Spleen (tissue), 7 donors: Measurements from ENCODE around the gene CCDC141.

Experiments used
- CTCF ChIP-seq, 11 experiments: fragments of 200-600 bp in 7 of 11; fragments of 450-650 bp in 4 of 11; sonication (generic) in 4 of 11; IDR thresholded peaks in 8 of 11; conservative IDR thresholded peaks in 3 of 11; 1 replicate in 7 of 11; 2 replicates in 4 of 11; pipeline versions ENCODE4 v1.4.0 to v1.8.0; 2016 to 2021; ENCODE audit warnings: antibody characterized with exemption in 11 of 11, inconsistent platforms in 4 of 11, mild to moderate bottlenecking in 1 of 11
- POLR2A ChIP-seq, 3 donors: fragments of 450-650 bp; IDR thresholded peaks; one replicate each; pipeline ENCODE4 v1.5.1; 2017; ENCODE audit warnings: antibody characterized with exemption in 3 of 3, mild to moderate bottlenecking in 1 of 3
- POLR2AphosphoS5 ChIP-seq, 3 donors: sonication (generic); formaldehyde crosslinking; IDR thresholded peaks; one replicate each; pipeline ENCODE4 v1.5.1; 2017; ENCODE audit warnings: antibody characterized with exemption in 3 of 3
- donor health status: DM: no; HTN: no; CAD: no; lungs with moderate emphysema.
- donor health status: DM: no; HTN: no; CAD: no.
- donor health status: DM: no; HTN: no; CAD: no.

DNA sequence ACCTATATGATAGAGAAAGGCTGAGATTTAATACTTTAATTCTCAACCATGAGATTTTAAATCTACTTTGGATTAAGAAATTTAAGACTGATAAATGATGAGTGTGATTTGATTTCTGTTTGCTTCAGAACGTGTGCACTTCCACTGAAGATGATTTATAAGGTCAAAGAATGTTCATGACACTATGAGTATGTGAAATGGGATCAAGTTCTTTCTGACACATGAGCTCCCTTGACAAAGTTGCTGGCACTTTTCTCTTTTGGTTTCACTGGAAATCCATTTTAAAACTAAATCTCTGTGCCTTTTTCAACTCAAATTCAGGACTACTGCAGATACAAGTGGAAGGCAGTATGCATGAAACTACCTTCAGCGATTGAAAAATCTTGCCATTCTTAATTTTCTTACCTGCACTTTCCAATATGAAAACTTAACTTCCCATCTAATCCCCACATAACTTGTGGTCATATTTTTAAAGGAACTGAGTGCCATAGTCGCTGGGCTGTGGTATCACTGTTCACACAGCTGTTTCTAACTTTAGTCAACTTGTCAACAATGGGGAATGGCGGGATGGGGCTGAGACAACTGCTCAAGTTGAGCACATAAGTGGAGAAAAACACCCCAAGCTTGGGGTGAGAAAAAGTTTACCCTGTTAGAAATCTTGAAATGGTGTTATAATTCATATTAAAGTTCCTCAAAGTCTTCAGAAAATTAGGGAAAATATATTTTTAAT lies 190.9 kb downstream of the CCDC141 start:
- no peak for TF ChIP-seq CTCF (IDR thresholded peaks at IDR 0.05 in 8 of 11, conservative IDR thresholded peaks at IDR 0.05 in 3 of 11)
- no peak for TF ChIP-seq POLR2A (IDR thresholded peaks at IDR 0.05)
- no peak for TF ChIP-seq POLR2AphosphoS5 (IDR thresholded peaks at IDR 0.05)
